Progenitor cell of endocrine pancreas (in vitro differentiated cells): ENCODE results near the gene TRIM28. TPM values are rescaled to one million over a fixed set of nuclear protein-coding genes. Genes with fewer than 3 reads are reported as not detected.
"Not testable (repeated sequence)": the region's sequence is repeated elsewhere in the genome, so short reads cannot be mapped to it uniquely, and the experiment has no call there.

Experiments used
- DNase-seq: peaks from one replicate; pipeline ENCODE4 v3.0.0; 2021; ENCODE audit warnings: low spot score; ENCODE audit not compliant: unreplicated experiment
- H3K27ac Mint-ChIP-seq: 2 replicates; pipeline ENCODE4 v1.8.0; 2021; ENCODE audit warnings: mild to moderate bottlenecking, moderate library complexity, mixed read lengths
- H3K27me3 Mint-ChIP-seq: 2 replicates; pipeline ENCODE4 v1.8.0; 2021; ENCODE audit warnings: mixed read lengths
- H3K36me3 Mint-ChIP-seq: 2 replicates; pipeline ENCODE4 v1.8.0; 2022; ENCODE audit warnings: mixed read lengths; ENCODE audit not compliant: insufficient read depth
- H3K4me1 Mint-ChIP-seq: 2 replicates; pipeline ENCODE4 v1.8.0; 2021; ENCODE audit warnings: low read depth, mixed read lengths
- H3K4me3 Mint-ChIP-seq: 2 replicates; pipeline ENCODE4 v1.8.0; 2021; ENCODE audit warnings: low read depth, mild to moderate bottlenecking, moderate library complexity, mixed read lengths
- H3K9me3 Mint-ChIP-seq: 2 replicates; pipeline ENCODE4 v1.8.0; 2021; ENCODE audit warnings: low read depth, mixed read lengths
- total RNA-seq: library from RNA; stranded (reverse); gene quantifications from 2 replicates; pipeline ENCODE4 v1.2.1, GENCODE V29; 2021
- TF ChIP-seq, protein P1 (sequence below): fragments of 200-600 bp; sonication (generic); IDR thresholded peaks from one replicate; pipeline ENCODE4 v1.5.0; 2021; ENCODE audit warnings: antibody characterized with exemption, mild to moderate bottlenecking; ENCODE audit not compliant: unreplicated experiment

The TRIM28 gene
- total RNA-seq, 1 donor from 2014 or later: 699 TPM

DNA sequence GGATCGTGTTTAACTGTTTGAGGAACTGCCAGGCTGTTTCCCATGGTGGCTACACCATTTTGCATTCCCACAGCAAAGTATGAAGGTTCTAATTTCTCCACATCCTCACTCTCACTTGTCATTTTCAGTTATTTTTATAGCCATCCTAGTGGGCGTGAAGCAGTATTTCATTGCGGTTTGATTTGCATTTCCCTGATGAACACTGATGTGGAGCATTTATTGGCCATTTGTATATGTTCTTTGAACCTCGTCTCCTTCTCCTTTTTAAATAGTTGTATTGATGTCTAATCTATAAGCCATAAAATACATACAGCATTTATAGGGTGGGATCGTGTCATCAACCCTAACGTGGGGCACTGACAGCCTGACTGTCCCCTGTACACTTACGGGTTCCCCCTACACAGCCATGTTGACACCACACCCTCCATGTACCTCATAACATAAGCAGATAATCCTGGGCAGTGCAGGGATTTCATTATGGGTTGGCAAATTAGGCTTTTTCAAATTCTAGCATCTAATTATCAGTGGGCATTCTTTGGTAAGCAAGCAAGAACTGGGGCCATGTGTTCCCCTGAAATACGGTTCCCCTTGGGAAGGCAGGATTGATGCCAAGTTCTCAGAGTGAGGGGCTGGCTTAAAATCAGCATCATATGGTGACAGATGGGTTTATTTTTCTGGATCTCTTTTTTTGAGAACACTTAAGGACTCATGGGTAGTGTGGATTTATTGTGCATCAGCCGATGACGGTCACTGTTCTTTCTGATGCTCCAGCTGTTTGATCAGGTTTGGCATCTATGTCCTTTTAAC is 12.6 kb upstream of the TRIM28 start:
- TF ChIP-seq, protein P1, sequence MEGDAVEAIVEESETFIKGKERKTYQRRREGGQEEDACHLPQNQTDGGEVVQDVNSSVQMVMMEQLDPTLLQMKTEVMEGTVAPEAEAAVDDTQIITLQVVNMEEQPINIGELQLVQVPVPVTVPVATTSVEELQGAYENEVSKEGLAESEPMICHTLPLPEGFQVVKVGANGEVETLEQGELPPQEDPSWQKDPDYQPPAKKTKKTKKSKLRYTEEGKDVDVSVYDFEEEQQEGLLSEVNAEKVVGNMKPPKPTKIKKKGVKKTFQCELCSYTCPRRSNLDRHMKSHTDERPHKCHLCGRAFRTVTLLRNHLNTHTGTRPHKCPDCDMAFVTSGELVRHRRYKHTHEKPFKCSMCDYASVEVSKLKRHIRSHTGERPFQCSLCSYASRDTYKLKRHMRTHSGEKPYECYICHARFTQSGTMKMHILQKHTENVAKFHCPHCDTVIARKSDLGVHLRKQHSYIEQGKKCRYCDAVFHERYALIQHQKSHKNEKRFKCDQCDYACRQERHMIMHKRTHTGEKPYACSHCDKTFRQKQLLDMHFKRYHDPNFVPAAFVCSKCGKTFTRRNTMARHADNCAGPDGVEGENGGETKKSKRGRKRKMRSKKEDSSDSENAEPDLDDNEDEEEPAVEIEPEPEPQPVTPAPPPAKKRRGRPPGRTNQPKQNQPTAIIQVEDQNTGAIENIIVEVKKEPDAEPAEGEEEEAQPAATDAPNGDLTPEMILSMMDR: no peak

DNA sequence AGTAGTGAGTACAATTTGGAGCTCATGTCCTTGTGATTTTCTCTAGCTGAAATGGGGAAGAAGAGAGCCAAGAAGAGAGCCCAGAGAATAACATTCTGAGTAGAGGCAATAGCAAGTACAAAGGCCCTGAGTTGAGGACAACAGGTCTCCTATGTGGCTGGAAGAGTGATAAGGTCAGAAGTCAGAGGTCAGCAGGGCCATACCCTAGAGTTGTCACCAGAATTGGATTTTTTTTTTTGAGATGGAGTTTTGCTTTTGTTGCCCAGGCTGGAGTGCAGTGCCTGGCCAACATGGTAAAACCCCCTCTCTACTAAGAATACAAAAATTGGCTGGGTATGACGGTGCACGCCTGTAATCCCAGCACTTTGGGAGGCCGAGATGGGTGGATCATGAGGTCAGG is 8.0 kb upstream of the TRIM28 start:
- no peak for DNase-seq
- H3K36me3 Mint-ChIP-seq: no peaks in the 10 kb centered on the region

More for the DNA sequence above, 12.6 kb upstream of the TRIM28 start:
- Mint-ChIP-seq H3K4me1 (no peaks in the 10 kb centered on the region), H3K9me3 (no peaks in the 10 kb centered on the region), H3K4me3 (no peak overlapping the region), H3K36me3 (no peaks in the 10 kb centered on the region), H3K27ac (no peak overlapping the region), H3K27me3 (peaks cover 5% of the 10 kb centered on the region)
- DNase-seq: no peak

DNA sequence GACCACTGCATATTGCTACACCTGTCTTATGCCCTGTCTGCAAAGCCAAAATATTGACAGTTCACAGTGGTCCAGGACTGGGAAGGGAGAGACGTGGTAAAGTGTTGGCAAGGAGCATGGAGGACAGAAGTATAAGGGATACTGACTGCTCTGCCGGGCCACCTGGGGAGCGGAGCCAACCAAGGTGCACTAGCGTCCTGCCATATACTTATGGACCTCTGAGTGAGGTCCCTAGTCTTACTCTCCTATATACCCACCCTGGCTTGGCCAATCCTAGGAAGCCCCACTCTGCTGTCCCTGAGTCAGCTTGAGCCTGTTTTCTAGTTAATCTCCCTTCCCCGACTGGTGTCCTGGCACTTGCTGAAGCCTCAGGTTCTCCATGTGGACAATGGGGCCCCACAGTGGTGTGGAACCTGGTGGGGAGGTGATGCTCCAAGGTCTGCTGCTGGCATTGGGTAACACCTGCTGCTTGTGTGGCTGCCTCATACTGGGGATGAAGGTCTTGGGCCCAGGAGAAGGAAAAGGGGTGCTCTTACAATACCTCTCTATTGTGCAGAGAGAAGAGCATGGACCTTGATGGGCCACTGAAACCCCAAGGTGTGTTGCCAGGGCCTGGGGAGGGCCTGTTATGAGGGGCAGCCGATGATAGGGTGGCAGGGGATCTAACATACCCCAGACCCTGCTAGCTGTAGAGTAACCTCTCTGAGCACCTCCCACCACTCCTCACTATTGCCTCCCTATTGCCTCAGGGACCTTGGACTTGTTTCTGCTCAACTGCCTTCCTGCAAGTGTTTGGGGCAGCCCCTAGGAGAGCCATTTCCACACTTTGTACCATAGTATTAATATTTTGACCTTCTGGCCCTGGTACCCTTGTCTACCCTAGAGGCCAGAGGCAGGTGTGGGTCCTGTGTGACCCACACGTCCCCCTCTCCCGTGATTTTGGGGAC is 6.7 kb upstream of the TRIM28 start:
- peak overlapping the region; percentile 77 for H3K4me3 Mint-ChIP-seq
- peaks cover 5% of the 10 kb centered on the region for H3K27me3 Mint-ChIP-seq
- TF ChIP-seq, protein P1: no peak
- no peak for DNase-seq
- peak overlapping the region; percentile 99 for H3K27ac Mint-ChIP-seq
- peaks cover 4% of the 10 kb centered on the region for H3K4me1 Mint-ChIP-seq
- no peaks in the 10 kb centered on the region for H3K9me3 Mint-ChIP-seq
- H3K36me3 Mint-ChIP-seq: no peaks in the 10 kb centered on the region

More for the DNA sequence above, 8.0 kb upstream of the TRIM28 start:
- TF ChIP-seq, protein P1: no peak
- Mint-ChIP-seq H3K4me3 (no peak overlapping the region), H3K27ac (no peak overlapping the region), H3K27me3 (peaks cover 8% of the 10 kb centered on the region), H3K9me3 (no peaks in the 10 kb centered on the region), H3K4me1 (peaks cover 4% of the 10 kb centered on the region)

DNA sequence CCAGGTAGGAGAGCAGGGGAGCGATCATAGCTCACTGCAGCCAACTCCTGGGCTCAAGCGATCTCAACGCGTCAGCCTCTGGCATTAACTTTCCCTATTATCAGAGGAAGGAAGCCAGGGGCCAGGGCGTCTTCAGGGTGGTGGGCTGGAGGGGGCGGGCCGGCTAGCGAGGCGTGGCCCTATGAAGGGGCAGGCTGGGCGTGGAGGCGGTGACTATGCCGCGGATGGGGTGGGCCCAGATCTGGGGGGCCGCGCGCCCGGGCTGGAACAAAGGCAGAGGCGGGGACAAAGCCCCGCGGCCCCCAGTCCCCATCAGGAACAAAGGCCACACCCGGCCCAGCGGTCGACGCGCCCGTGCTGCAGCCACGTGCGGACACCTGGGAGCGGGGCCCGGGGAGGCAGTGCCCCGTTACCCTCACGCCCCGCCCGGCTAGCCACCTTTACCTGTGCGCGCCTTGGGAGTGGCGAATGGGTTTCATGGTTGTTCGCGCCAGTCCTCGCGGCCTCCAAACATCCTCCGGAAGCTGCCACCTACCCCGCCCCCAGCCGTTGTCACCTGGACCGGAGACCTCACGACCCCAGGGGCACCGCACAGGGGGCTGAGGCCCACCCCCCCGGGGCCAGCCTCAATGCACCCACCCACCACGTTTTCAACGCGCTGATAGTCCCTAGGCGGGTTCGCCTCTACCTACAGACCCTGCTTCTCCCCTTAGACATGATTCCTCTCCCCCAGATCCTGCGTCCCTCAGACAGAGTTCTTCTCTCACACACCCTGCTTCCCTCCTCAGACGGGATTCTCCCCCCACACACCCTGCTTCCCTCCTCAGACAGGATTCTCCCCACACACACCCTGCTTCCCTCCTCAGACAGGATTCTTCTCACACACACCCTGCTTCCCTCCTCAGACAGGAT is 5.4 kb upstream of the TRIM28 start:
- peak overlapping the region; percentile 77 for H3K4me3 Mint-ChIP-seq
- peak overlapping the region; percentile 99 for H3K27ac Mint-ChIP-seq
- H3K36me3 Mint-ChIP-seq: no peaks in the 10 kb centered on the region
- DNase-seq: peak; percentile 73
- peaks cover 10% of the 10 kb centered on the region for H3K27me3 Mint-ChIP-seq
- H3K9me3 Mint-ChIP-seq: no peaks in the 10 kb centered on the region
- TF ChIP-seq, protein P1: no peak
- H3K4me1 Mint-ChIP-seq: peaks cover 5% of the 10 kb centered on the region

DNA sequence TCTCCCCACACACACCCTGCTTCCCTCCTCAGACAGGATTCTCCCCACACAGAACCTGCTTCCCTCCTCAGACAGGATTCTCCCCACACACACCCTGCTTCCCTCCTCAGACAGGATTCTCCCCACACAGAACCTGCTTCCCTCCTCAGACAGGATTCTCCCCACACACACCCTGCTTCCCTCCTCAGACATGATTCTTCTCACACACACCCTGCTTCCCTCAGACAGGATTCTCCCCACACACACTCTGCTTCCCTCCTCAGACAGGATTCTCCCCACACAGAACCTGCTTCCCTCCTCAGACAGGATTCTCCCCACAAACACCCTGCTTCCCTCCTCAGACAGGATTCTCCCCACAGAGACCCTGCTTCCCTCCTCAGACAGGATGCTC is 4.7 kb upstream of the TRIM28 start:
- H3K4me3 Mint-ChIP-seq, H3K36me3 Mint-ChIP-seq, H3K9me3 Mint-ChIP-seq, H3K4me1 Mint-ChIP-seq, DNase-seq: not testable (repeated sequence)
- Mint-ChIP-seq H3K27ac (peak overlapping the region; percentile 95), H3K27me3 (peaks cover 13% of the 10 kb centered on the region)

DNA sequence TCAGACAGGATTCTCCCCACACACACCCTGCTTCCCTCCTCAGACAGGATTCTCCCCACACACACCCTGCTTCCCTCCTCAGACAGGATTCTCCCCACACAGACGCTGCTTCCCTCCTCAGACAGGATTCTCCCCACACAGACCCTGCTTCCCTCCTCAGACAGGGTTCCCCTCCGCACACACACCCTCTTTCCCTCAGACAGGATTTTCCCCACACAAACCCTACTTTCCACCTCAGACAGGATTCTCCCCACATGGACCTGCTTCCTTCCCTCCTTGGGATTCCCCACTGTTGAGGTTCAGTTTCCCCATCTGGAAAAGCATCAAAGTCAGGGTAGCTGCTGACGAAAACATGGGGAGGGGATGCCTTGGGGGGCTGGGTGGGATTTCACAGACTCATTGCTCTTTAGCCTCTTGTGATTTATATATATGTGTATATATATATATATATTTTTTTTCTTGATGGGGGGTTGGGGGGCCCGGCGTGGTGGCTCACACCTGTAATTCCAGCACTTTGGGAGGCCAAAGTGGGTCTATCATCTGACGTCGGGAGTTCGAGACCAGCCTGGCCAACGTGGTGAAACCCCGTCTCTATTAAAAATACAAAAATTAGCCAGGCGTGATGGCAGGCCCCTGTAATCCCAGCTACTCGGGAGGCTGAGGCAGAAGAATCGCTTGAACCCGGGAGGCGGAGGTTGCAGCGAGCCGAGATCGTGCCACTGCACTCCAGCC is 1.1 kb upstream of the TRIM28 start:
- not testable (repeated sequence) for H3K9me3 Mint-ChIP-seq, H3K4me3 Mint-ChIP-seq, DNase-seq
- peaks cover 10% of the 10 kb centered on the region for H3K36me3 Mint-ChIP-seq
- peaks cover 25% of the 10 kb centered on the region for H3K4me1 Mint-ChIP-seq
- H3K27me3 Mint-ChIP-seq: peaks cover 13% of the 10 kb centered on the region
- peak overlapping the region; percentile 62 for H3K27ac Mint-ChIP-seq
